ENCODE data around the gene GYPB. TPM values are rescaled to one million over a fixed set of nuclear protein-coding genes. Genes with fewer than 3 reads are reported as not detected.
"Not testable (repeated sequence)": the region's sequence is repeated elsewhere in the genome, so short reads cannot be mapped to it uniquely, and the experiment has no call there.

Gene GYPB
- total RNA-seq, 1 donor from 2014 or later = not detected

DNA sequence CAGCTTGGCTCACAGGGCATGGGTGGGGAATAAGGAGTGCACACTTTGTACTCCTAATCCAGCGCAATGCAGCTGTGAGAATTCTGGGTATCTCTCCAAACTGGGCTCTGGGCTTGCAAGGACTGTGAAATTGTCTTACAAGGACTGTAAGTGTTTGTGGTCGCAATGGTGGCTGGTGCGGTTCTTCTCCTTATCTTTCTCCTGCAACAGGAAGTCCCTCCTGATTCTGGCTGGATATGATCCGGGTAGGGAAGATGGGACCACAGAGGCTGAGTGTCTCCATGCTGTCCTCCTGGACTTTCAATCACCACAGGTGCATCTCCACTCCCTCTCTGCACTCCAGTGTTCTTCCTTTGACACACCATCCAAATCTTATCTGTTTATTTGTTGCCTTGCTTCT is 58.1 kb downstream of the GYPB start:
- Histone ChIP-seq H3K4me1 (no peaks in the 10 kb centered on the region), H3K36me3 (no peaks in the 10 kb centered on the region), H3K27me3 (ENCODE audit: low read depth) (no peaks in the 10 kb centered on the region), H3K4me3 (no peak overlapping the region), H3K9me3 (replicated peaks) (no peaks in the 10 kb centered on the region), H3K27ac (replicated peaks) (no peak overlapping the region)
- intact Hi-C loops (cut with micrococcal nuclease) = no loop called here
- TF ChIP-seq, protein P1, sequence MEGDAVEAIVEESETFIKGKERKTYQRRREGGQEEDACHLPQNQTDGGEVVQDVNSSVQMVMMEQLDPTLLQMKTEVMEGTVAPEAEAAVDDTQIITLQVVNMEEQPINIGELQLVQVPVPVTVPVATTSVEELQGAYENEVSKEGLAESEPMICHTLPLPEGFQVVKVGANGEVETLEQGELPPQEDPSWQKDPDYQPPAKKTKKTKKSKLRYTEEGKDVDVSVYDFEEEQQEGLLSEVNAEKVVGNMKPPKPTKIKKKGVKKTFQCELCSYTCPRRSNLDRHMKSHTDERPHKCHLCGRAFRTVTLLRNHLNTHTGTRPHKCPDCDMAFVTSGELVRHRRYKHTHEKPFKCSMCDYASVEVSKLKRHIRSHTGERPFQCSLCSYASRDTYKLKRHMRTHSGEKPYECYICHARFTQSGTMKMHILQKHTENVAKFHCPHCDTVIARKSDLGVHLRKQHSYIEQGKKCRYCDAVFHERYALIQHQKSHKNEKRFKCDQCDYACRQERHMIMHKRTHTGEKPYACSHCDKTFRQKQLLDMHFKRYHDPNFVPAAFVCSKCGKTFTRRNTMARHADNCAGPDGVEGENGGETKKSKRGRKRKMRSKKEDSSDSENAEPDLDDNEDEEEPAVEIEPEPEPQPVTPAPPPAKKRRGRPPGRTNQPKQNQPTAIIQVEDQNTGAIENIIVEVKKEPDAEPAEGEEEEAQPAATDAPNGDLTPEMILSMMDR (IDR thresholded peaks at IDR 0.05; ENCODE audit: borderline replicate concordance) = no peak
- no peak for DNase-seq

DNA sequence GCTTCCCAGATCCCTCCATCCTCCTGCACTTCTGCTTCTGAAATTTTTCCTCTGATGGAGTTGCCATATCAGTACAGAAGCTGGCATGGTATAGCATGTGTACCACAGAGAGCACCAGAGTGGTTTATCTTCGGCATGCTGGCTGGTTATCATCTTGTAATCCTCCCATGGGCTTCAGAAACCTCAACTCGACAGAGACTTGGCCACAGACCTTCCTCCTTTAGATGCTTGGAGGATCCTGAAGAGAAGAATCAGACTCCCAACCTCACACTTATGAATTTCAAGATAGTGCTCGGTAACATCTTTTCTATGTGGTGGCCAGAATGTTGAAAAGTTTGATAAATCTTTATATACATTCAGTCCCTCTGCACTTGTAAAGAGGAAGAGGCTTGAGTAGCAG is 63.9 kb downstream of the GYPB start:
- H3K4me1 ChIP-seq; H3K27me3 ChIP-seq (ENCODE audit: low read depth); H3K4me3 ChIP-seq; H3K36me3 ChIP-seq; intact Hi-C loops (cut with micrococcal nuclease); DNase-seq; H3K27ac ChIP-seq (replicated peaks): not testable (repeated sequence)
- peaks cover 13% of the 10 kb centered on the region for H3K9me3 ChIP-seq (replicated peaks)

DNA sequence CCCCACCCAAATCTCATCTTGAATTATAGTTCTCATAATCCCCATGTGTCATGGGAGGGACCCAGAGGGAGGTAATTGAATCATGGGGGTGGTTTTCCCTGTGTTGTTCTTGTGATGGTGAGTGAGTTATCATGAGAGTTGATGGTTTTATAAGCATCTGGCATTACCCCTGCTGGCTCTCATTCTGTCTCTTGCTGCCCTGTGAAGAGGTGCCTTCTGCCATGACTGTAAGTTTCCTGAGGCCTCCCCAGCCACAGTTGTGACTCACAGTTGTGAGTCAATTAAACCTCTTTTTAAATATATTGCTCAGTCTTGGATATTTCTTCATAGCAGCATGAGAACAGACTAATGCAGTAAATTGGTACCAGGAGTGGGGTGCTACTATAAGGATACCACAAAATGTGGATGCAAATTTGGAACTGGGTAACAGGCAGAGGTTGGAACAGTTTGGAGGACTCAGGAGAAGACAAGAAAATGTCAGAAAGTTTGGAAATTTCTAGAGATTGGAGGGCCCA is 67.7 kb downstream of the GYPB start:
- DNase-seq; H3K27me3 ChIP-seq (ENCODE audit: low read depth); H3K4me3 ChIP-seq; H3K4me1 ChIP-seq; H3K36me3 ChIP-seq; intact Hi-C loops (cut with micrococcal nuclease); H3K27ac ChIP-seq (replicated peaks): not testable (repeated sequence)
- peaks cover 13% of the 10 kb centered on the region for H3K9me3 ChIP-seq (replicated peaks)

DNA sequence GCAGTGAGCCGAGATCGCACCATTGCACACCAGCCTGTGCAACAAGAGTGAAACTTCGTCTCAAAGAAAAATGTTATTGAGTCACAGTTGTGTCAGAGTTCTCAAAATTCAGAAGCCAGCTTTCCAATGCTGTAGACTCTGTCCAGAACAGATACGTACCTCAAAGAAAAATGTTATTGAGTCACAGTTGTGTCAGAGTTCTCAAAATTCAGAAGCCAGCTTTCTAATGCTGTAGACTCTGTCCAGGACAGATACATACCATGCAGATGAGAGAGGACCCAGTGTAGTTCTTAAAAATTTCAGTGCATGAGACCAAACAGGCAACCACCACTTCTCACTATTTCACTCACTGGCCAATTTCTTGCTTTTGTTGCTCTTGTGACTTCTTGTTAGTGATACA is 68.2 kb downstream of the GYPB start:
- H3K27me3 ChIP-seq (ENCODE audit: low read depth); H3K27ac ChIP-seq (replicated peaks); H3K4me1 ChIP-seq; H3K4me3 ChIP-seq; H3K36me3 ChIP-seq; DNase-seq; intact Hi-C loops (cut with micrococcal nuclease): not testable (repeated sequence)
- peaks cover 13% of the 10 kb centered on the region for H3K9me3 ChIP-seq (replicated peaks)

DNA sequence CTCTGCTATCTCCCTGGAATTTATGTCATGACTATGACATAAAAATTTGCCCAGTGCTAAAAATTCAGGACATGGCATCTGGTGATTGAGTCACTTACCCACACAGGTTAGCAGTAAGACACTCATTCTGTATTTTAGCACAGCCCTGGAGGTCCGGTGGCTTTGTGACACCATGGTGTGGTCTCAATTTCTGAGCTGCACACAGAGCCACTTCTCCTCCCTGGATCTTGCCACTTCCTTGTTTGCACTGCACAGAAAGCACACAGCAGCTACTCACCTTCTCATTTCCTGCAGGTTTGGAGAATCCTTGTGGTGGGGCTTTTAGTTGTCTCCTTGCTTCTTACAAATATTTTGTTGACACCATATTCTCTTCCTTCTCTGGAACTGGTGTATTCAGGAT is 69.0 kb downstream of the GYPB start:
- intact Hi-C loops (cut with micrococcal nuclease); H3K27ac ChIP-seq (replicated peaks); H3K27me3 ChIP-seq (ENCODE audit: low read depth); H3K36me3 ChIP-seq; H3K4me3 ChIP-seq; DNase-seq; H3K4me1 ChIP-seq: not testable (repeated sequence)
- peaks cover 13% of the 10 kb centered on the region for H3K9me3 ChIP-seq (replicated peaks)

DNA sequence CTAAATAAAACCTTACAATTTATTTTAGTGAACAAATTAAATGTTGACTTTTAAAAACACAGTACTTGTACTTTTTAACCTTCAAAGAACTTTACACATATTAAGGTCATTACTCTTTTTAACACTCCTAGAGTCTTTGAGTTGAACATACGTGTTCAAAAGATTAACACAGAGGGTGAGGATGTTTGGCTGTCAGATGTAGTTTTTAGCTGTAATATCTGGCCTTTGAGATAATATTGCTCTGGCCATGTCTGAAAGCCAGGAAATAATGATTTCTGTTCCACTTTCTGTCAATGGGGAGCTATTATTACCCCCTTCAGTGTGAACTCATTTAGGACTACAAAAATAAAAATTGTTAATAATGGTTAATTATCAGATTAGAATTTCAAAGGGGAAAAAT is 71.7 kb downstream of the GYPB start:
- peaks cover 13% of the 10 kb centered on the region for H3K9me3 ChIP-seq (replicated peaks)
- intact Hi-C loops (cut with micrococcal nuclease); H3K4me3 ChIP-seq; H3K27me3 ChIP-seq (ENCODE audit: low read depth); H3K36me3 ChIP-seq; DNase-seq; H3K27ac ChIP-seq (replicated peaks); H3K4me1 ChIP-seq: not testable (repeated sequence)

Other genes starting within 250 kb of the GYPB start
- gene GYPE, start 113.8 kb downstream of the GYPB start, total RNA-seq = 0.16 TPM
- not detected for gene GYPA, start 121.3 kb upstream of the GYPB start, total RNA-seq